ENCODE measurements around the gene RARG.

- no peak for TF ChIP-seq CTCF (conservative IDR thresholded peaks at IDR 0.05)
- no peak for TF ChIP-seq EZH2 (IDR thresholded peaks at IDR 0.05; ENCODE audit: low read depth)
Observed at GRCh38 chr12:53235164-53235563, 3.2 kb upstream of the RARG start.
